Erythroblast (primary cell): Measurements from ENCODE around the gene TRMT2B.

Source experiments
- DNase-seq, 2 experiments: peaks; one replicate each; lab custom pipeline; 2025; lab: John Stamatoyannopoulos, UW
- GATA1 ChIP-seq: IDR thresholded peaks from 2 replicates; pipeline ENCODE4 v1.6.1; 2011; ENCODE audit warnings: low read depth, mild to moderate bottlenecking, control low read depth, low read length, moderate library complexity
- POLR2A ChIP-seq: IDR thresholded peaks from 2 replicates; pipeline ENCODE4 v1.6.1; 2011; ENCODE audit warnings: mild to moderate bottlenecking, low read length

TRMT2B gene

DNA sequence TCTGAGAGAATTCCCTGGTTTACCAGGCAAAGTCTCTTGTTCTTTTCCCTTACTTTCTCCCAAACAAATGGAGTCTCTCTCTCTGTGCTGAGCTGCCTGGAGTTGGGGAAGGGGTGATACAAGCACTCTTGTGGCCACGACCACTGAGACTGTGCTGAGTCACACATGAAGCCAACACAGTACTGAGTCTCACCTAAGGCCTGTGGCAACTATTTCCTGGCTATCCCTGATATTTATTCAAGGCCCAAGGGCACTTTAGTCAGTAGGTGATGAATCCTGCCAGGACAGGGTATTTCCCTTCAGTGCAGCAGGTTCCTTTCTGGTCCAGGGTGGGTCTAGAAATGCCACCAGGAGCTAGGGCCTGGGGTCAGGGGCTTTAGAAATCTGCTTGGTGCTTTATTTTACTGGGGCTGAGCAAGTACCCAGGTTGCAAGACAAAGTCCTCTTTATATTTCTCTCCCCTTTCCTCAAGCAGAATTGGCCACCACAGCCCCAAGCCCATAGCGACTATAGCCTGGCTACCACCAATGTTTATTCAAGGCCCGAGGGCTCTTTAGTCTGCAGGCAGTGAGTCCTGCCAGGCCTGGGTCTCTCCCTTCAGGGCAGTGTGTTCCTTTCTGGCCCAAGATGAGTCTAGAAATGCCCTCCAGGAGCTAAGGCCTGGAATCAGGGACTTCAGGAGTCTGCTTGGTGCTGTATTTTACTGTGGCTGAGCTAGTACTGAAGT lies 71.9 kb downstream of the TRMT2B start:
- DNase-seq, result no peak

DNA sequence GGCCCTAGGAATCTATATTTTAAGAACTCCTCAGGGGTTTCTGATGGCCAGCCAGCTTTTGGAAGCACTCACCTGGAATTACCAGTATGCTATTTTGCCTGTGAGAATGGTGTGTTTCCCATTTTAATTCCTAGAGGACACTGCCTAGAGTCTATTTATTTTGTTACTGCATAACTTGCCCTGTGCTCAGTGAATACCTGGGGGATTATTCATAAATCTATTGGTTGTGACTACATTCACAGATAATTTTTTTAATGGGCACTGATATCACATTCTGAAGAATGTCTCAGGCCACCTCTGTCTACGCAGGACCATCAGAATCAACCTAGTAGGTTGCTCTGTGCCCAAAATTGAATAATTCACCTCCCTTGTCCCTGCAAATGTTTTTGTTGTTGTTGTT lies 75.7 kb downstream of the TRMT2B start:
- DNase-seq, result no peak
- TF ChIP-seq GATA1 (no peak), POLR2A (no peak)

More for the DNA sequence above, 71.9 kb downstream of the TRMT2B start:
- TF ChIP-seq POLR2A (no peak), GATA1 (no peak)

DNA sequence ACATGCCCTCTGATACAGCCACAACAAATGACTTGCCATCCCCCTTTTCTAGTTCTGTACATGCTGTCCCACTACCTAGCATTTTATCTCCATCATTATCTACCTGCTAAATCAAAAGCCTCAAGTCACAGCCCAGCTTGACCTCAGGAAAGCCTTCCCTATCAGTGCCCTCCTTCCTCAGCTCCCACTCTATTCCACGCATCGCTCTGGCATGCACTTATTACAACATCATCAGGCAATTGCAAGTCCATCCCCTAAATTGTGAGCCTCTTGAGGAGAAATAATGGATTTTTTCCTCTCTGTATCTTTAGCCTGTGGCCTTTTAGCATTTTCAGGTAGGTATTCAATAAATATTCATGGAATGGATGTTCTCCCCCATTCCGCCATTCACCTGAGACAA lies 76.7 kb downstream of the TRMT2B start:
- no peak for DNase-seq

DNA sequence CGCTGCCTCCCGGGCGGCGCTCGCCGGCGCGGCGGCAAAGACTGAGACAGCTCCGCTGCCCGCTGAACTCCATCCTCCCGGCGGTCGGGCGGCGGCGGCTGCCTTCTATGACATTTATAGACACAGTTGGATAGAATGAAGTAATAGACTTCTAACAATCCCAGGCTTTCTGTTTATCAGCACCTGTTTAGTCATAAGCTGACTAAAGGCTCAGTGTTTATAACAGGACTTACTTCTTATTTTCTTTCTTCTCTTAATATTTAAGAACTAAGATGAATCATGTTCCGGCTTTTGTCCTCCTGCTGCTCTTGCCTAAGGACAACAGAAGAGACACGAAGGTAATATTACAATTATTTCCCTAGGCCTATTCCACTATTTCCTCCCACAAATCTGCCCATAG lies 78.5 kb downstream of the TRMT2B start:
- TF ChIP-seq GATA1 (no peak), POLR2A (no peak)
- no peak for DNase-seq

More for the DNA sequence above, 76.7 kb downstream of the TRMT2B start:
- TF ChIP-seq POLR2A, result no peak
- no peak for TF ChIP-seq GATA1

DNA sequence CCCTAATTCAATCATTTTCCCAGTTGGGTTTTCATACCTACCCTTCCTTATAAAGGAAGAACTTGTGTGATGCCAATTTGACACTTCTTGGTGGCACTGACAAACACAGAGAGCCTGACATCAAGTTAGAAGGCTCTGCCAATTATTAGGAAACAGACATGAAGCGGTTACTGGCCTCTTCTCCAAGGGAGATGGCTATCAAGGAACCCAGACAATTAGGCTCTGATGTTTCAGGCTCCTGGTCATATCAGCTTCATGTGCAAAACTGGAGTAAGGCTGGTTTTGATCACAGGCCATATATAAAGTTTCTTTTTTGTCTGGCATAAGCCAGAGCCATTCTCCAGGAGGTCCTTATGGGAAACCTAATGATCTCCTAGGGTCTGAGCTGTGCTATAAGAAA lies 82.0 kb downstream of the TRMT2B start:
- TF ChIP-seq GATA1 (no peak), POLR2A (no peak)
- DNase-seq, result peak; percentile 1 to 43

DNA sequence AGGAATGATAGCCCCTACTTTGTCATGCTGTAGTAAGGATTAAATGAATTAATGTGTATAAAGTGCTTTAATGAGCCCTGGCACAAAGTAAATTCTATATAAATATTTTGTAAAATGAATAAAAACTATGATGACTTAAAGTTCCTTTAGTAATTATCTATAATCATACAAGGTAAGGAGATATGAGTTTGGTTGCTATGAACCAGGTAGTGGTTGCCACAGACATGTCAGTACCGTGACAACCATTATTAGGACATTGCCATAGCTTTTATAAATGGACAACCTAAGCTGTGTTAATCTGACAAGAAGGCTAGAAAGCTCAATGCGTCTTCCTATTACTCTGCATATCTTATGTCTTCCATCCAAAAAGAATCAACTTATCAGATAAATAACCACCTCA lies 82.5 kb downstream of the TRMT2B start, which contains the start of gene ARL13A:
ARL13A (plus strand) TSS at position 301 of the 400 bp plus-strand sequence. CDS start 3,982 bp downstream, outside the sequence.
- no peak for TF ChIP-seq POLR2A
- TF ChIP-seq GATA1, result no peak
- DNase-seq, result peak in 1 of 2 experiments; percentile 5

DNA sequence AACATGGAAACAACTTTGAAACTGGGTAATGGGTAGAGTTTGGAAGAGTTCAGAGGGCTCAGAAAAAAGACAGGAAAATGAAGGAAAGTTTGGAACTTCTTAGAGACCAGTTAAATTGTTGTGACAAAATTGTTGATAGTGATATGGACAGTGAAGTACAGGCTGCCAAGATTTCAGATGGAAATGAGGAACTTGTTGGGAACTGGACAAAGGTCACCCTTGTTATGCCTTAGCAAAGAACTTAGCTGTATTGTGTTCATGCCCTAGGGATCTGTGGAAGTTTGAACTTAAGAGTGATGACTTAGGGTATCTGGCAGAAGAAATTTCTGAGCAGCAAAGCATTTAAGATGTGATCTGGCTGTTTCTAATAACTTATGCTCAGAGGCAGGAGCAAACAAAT lies 87.5 kb downstream of the TRMT2B start:
- DNase-seq, result no peak
- TF ChIP-seq GATA1 (no peak), POLR2A (no peak)

DNA sequence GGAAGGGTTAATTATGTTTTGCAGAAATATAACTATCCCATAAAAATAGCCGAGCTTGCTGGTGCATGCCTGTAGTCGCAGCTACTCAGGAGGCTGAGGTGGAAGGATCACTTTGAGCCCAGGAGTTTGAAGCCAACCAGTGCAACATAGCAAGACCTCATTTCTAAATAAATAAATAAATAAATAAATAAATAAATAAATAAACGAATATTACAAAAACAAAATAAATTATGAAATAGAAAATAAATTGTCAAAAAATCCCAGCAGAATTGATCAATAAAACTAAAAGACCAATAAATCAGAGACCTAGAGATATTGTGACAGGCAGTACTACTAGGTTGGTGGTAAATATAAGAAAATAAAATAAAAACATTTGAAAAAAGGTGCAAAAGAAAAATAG lies 89.1 kb downstream of the TRMT2B start:
- DNase-seq, result no peak
- TF ChIP-seq GATA1 (no peak), POLR2A (no peak)
